GM18867 (cell line): ENCODE results near the gene CELSR3.
A peak's percentile ranks its signal among the peaks of the same experiment; 100 is the strongest.

Experiments used
- ATAC-seq: cut with Tn5 transposase; IDR thresholded peaks from one replicate; pipeline ENCODE4 v1.9.1; 2021; ENCODE audit warnings: mild to moderate bottlenecking, moderate library complexity; ENCODE audit not compliant: unreplicated experiment

Gene CELSR3

DNA sequence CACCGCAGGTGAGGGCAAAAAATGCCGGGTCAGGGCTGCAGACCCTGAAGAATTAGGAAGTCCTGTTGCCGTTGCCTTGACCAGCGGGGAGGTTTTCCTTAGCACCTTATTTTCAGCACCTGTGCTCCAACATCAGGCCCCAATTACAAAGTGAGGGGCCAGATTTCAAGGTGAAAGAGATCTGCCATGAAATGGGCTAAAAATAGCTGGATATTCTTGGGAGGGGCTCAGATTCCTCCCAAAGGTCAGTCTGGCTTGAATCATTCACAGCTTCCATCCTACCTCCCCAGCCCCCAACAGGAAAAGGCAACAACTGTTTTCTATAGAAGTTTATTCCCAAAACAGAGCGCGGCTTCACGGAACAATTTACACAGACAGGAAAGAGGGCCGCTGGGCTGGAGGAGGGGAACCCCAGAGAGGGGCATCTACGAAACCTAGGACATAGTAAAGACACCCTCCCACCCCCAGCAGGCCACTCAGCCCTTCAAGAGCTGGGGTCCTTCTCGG, 26.5 kb downstream of the CELSR3 start:
- ATAC-seq = no peak

DNA sequence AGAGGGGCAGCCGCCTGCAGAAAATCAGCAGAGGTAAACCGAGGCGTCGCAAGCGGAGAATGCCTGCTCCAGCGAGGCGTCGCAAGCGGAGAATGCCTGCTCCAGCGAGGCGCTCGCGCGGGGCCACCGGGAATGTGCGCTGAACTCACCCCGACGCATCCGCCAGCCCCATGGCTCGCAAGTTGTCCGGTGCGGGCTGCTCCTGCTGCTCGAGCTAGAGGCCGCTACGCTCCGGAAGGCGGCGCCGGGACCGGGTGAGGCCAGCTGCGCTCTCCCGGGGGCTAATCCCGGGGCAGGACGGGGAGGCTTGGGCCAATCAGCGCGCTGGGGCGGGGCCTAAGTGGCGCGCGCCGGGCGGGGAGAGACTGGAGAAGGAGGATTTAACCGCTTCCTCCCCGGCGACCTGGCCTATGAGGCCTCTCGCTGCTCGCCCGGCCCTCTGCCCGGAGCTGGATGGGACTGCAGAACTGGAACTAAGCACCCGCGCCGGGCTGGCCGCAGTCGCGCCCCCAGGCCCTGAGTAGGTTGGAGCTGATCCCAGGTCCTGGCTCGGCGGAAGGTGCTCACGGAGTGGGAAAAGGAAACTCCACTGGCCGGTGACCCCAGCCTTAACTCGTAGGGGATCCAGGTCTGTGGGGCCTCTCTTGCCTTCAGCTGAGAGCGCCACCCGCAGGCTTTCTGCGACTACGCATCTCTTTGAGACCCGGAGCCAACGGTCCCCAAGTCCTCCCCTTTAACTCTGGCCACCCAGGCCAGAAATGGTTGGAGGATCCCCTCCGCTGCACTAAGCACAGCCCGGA, 27.3 kb downstream of the CELSR3 start, which contains the start of gene SLC26A6:
TSS of gene SLC26A6 (minus strand) at position 240 of the 800 bp plus-strand sequence. CDS start at position 172, 68 bp downstream.
- ATAC-seq = peak; percentile 88

DNA sequence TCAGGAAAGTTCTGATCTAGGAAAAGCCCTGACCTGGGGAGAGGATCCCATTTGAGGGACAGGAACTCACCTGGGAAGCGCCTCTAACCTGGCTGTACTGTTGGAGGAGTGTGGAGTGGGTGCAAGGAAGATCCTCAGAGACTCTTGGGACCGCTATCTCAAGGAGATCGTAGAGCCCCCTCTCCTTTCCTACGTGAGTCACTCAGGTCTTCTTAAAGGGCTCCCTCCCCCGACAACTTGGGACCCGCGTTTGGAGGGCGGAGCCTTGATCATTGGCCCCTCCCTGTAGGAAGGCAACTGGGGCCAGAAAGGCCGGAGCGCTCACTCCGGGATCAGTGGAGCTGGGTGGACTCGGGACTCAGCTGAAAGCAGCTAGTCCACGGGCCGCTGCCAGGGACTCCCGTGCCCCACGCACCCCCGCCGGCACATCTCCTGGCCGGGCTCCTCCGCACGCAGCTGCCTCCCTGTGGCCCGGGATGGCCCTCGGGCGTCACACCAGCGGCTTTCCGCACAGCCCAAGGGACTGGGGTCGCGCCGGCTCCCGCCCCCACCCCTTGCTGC, 27.9 kb downstream of the CELSR3 start:
- no peak for ATAC-seq

- ATAC-seq = no peak
Observed at GRCh38 chr3:48633743-48634142, 28.9 kb downstream of the CELSR3 start.

- ATAC-seq = no peak
Observed at GRCh38 chr3:48633256-48633655, 29.4 kb downstream of the CELSR3 start.

- no peak for ATAC-seq
Observed at GRCh38 chr3:48631516-48632448, 30.9 kb downstream of the CELSR3 start.

DNA sequence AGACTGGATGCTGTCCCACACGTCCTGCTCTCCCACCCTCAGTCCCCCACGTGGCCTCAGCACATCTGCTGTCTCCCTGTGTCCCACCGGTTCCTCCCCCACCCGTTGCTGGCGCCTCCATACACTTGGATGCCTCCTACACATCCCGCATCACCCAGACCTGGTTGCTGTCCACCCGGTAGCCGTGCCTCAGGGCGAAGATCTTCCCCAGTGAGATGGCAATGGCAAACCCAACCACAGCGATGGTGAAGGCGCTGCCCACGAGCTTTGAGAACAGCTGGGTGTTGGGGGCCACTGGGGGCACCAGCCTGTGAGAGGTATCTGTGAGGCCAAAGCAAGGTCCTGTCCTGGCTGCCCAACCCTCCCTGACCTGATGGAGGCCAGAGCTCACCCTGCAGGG, 31.9 kb downstream of the CELSR3 start:
- no peak for ATAC-seq

- no peak for ATAC-seq
Observed at GRCh38 chr3:48630407-48630806, 32.3 kb downstream of the CELSR3 start.

DNA sequence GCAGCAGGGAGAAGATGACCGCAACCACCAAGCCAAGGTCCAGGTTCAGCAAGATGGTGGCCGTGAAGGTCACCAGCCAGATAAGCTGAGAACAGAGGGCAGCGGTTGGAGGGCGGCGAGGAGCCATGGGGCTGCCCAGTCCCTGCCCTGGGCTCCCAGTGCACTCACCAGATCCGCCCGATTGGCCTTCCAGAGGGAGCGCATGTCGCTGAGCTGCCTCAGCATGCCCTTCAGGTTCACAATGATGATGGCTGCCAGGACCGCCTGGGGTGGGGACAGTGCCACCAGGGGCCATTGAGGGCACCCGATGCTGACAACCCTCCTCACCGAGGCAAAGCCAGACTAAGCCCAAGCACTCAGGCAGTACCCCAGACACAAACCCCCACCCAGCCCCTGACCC, 32.8 kb downstream of the CELSR3 start:
- ATAC-seq = no peak

- ATAC-seq = no peak
Observed at GRCh38 chr3:48628277-48629017, 34.2 kb downstream of the CELSR3 start.

GRCh38 chr3:48625600-48625999, 37.1 kb downstream of the CELSR3 start:
- no peak for ATAC-seq

DNA sequence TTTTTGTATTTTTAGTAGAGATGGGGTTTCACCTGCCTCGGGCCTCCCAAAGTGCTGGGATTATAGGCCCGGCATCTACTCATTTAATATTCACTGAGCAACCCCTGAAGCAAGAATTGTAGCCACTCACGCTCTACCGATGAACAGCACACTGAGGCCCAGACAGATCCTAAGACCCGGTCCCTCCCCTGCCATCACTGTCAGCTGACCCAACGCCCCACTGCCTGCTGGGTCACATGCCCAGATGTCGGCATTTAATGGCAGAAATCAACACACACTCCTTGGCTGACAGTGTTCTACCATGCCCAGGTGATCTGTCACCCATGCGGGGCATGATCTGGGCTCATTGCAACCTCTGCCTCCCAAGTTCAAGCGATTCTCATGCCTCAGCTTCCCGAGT, 37.9 kb downstream of the CELSR3 start:
- ATAC-seq = no peak

- no peak for ATAC-seq
Observed at GRCh38 chr3:48623851-48624547, 38.7 kb downstream of the CELSR3 start.

DNA sequence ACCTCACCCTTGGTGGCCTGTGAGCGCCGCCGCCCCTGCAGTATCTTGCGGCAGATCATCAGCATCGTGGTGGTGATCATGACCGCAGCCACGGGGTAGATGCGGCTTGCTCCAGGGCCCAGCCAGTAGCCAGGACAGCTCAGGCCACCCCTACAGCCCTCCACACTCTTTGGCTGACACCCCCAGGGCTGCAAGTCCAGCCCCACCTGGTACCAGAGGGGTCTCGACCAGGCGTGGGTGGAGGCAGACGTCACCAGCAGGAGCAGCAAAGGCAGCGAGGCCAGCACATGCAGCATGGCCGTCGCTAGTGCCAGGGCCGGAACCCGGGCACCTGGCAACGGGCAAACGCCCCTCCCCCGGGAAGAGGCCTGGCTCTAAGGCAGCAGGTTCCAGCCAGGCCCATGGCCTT, 41.2 kb downstream of the CELSR3 start, which contains the start of gene TMEM89:
TSS of gene TMEM89 (minus strand) at position 309 of the 409 bp plus-strand sequence. CDS start at position 296, 13 bp downstream.
- ATAC-seq = no peak

DNA sequence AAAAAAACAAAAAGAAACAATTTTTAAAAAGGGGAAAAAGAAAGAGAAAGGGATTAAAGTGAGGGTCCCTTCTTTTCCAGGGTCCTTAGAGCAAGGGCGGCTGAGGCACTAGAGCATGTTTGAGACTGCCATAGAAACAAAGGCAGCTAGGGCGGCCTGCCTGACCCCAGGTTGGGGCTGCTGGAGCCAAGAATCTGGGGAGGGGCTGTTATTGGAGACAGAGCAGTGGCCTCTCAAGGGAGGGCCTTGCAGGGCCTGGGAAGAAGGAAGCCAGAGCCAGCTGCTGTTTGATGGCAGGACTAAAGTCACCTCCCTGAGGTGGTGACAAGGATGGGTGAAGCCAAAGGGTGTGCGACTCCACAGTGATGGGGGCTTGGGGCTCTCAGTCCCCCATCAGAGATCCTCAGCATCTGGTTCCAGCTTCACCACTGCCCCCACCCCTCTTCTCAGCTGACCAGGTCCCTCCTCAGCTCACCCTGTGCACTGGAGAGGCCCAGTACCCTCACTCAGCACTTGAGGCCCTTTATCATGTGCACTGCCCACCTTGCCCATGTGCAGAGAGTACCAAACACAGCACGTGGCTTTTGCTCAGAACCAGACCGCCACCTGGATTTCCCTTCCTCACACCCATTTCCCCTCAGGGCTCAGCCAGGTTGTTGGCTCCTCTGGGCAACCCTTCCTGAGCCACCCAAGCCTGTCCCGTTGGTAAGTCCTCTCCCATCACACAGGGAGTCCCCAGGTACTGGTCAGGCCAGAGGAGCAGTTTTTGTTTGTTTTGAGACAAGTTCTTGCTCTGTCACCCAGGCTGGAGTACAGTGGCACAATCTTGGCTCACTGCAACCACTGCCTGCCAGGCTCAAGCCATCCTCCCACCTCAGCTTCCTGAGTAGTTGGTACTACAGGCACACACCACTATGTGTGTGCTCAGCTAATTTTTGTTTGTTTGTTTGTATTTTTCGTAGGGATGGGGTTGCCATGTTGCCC, 42.9 kb downstream of the CELSR3 start:
- no peak for ATAC-seq

DNA sequence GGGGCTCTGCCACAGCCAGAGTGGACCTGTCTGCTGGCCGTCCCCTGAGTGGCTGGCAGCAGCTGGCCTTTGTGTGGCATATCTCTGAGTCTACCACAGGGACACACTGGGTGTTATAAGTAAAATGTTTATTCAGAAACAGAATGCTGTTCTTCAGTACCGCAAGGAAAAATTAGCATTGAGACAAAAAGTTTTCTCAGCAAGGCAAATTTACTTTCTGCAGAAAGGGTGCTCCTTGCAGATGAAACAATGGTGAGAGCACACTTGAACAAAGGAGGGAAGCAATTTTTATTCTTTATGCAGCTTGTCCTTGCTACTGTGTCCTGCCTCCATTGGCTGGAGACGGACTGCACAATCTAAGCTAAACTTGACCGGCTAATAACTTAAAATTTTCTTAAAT, 45.1 kb downstream of the CELSR3 start:
- ATAC-seq = no peak

GRCh38 chr3:48614044-48614443, 48.6 kb downstream of the CELSR3 start:
- ATAC-seq = no peak

- ATAC-seq = no peak
Observed at GRCh38 chr3:48612309-48612708, 50.4 kb downstream of the CELSR3 start.
